Adrenal gland (tissue), 12 donors: ENCODE data around the gene RPS28. TPM values are rescaled to one million over a fixed set of nuclear protein-coding genes. Genes with fewer than 3 reads are reported as not detected.

Source experiments
- DNase-seq, 7 donors: peaks; one replicate each; pipeline ENCODE4 v3.0.0-alpha.2; 2019 to 2020
- H3K27ac ChIP-seq, 5 donors: fragments of 200-600 bp; sonication (generic) in 4 of 5; 1 replicate in 3 of 5; 2 replicates in 2 of 5; pipeline versions ENCODE4 v1.5.1 to v1.8.0; 2016 to 2020; ENCODE audit warnings: mild to moderate bottlenecking in 1 of 5
- H3K27me3 ChIP-seq: fragments of 200-600 bp; 2 replicates; pipeline ENCODE4 v1.8.0; 2021
- H3K36me3 ChIP-seq, 2 donors: fragments of 200-600 bp; replicated peaks in 1 of 2; 1 replicate in 1 of 2; 2 replicates in 1 of 2; pipeline versions ENCODE4 v1.5.1 to v1.8.0; 2018 to 2022
- H3K4me1 ChIP-seq, 2 donors: fragments of 200-600 bp; replicated peaks in 1 of 2; 1 replicate in 1 of 2; 2 replicates in 1 of 2; pipeline versions ENCODE4 v1.5.1 to v1.8.0; 2018 to 2021
- H3K4me3 ChIP-seq, 4 donors: fragments of 200-600 bp; sonication (generic) in 3 of 4; one replicate each; pipeline ENCODE4 v1.5.1; 2016 to 2018
- H3K9me3 ChIP-seq, 3 donors: fragments of 200-600 bp; sonication (generic) in 1 of 3; replicated peaks in 1 of 3; 1 replicate in 2 of 3; 2 replicates in 1 of 3; pipeline versions ENCODE4 v1.5.1 to v1.8.0; 2016 to 2021
- POLR2A ChIP-seq, 2 donors: fragments of 450-650 bp; IDR thresholded peaks; one replicate each; pipeline ENCODE4 v1.6.1; 2017; ENCODE audit warnings: antibody characterized with exemption in 2 of 2, mild to moderate bottlenecking in 2 of 2, moderate library complexity in 1 of 2
- WGBS, 4 donors: extraction: QIAGEN DNeasy Blood & Tissue Kit in 2 of 4; methylation state at CpG; one replicate each; pipeline versions ENCODE4 v1.1.5 to v1.1.7; 2013 to 2017; 5-methylcytosine and 5-hydroxymethylcytosine counted together
- intact Hi-C, 2 donors: fragments of 100-400 bp; cut with DNase I; formaldehyde crosslinking; loops; one replicate each; pipeline versions ENCODE4 v1.14.1 to v1.15.0; 2022 to 2023
- polyA plus RNA-seq, 3 donors: library from polyadenylated mRNA; stranded (reverse); fragments of 200-250 nt in 2 of 3; fragments of 350-450 nt in 1 of 3; fragmentation: Illumina TruSeq in 1 of 3; extraction: RNeasy Lipid Tissue Mini Kit (QIAGEN cat#74804) in 1 of 3; gene quantifications; one replicate each; pipeline ENCODE4 v1.2.3, GENCODE V29; 2013 to 2014
- total RNA-seq, 9 donors: library from RNA; depleted of rRNA in 4 of 9; stranded (reverse); fragments of >200 nt in 4 of 9; fragments of 120-200 nt in 1 of 9; fragmentation: NEBNext Ultra II Directional in 1 of 9; extraction: Animal tissue kit (Norgen Biotek cat#: 25700) in 1 of 9; gene quantifications; one replicate each; pipeline versions ENCODE4 v1.1.0 to v1.2.4, GENCODE V29; 2013 to 2023
- TF ChIP-seq, protein P1 (sequence below), 6 experiments: fragments of 450-650 bp in 4 of 6; fragments of 200-600 bp in 2 of 6; sonication (generic) in 1 of 6; IDR thresholded peaks; 1 replicate in 5 of 6; 2 replicates in 1 of 6; pipeline versions ENCODE4 v1.5.1 to v1.8.0; 2016 to 2021; ENCODE audit warnings: antibody characterized with exemption in 6 of 6, mild to moderate bottlenecking in 2 of 6, moderate library complexity in 1 of 6
- donor health status: healthy with polysubstance abuse.
- donor health status: Bipolar disorder and iron deficiency.
- donor health status: DM: yes; HTN: yes; CAD: no.
- donor health status: DM: no; HTN: no; CAD: no.
- donor health status: DM: no; HTN: no; CAD: no.
- donor health status: DM: yes; HTN: yes; CAD: no.

The RPS28 gene
- total and polyA plus RNA-seq, 12 donors = 155 to 1,896 (median 614) TPM

GRCh38 chr19:8366961-8367326 lies 45.6 kb downstream of the RPS28 start:
- Histone ChIP-seq H3K36me3 (no peaks in the 10 kb centered on the region), H3K9me3 (no peaks in the 10 kb centered on the region), H3K27me3 (no peaks in the 10 kb centered on the region), H3K4me1 (peaks cover 36 to 45% of the 10 kb centered on the region in 2 donors), H3K4me3 (peak overlapping the region in 1 of 4 donors; percentile 12), H3K27ac (peak overlapping the region in 3 of 5 donors; percentile 74 to 88 (median 76))
- intact Hi-C loops = no loop called here
- DNase-seq = peak in 2 of 7 donors; percentile 53 to 67
- 59 to 77% (median 69%) methylated on average over 4 to 13 of the region's 13 CpGs for WGBS, 4 donors
- TF ChIP-seq, protein P1, sequence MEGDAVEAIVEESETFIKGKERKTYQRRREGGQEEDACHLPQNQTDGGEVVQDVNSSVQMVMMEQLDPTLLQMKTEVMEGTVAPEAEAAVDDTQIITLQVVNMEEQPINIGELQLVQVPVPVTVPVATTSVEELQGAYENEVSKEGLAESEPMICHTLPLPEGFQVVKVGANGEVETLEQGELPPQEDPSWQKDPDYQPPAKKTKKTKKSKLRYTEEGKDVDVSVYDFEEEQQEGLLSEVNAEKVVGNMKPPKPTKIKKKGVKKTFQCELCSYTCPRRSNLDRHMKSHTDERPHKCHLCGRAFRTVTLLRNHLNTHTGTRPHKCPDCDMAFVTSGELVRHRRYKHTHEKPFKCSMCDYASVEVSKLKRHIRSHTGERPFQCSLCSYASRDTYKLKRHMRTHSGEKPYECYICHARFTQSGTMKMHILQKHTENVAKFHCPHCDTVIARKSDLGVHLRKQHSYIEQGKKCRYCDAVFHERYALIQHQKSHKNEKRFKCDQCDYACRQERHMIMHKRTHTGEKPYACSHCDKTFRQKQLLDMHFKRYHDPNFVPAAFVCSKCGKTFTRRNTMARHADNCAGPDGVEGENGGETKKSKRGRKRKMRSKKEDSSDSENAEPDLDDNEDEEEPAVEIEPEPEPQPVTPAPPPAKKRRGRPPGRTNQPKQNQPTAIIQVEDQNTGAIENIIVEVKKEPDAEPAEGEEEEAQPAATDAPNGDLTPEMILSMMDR (IDR thresholded peaks at IDR 0.05) = no peak
- TF ChIP-seq POLR2A (IDR thresholded peaks at IDR 0.05) = no peak

DNA sequence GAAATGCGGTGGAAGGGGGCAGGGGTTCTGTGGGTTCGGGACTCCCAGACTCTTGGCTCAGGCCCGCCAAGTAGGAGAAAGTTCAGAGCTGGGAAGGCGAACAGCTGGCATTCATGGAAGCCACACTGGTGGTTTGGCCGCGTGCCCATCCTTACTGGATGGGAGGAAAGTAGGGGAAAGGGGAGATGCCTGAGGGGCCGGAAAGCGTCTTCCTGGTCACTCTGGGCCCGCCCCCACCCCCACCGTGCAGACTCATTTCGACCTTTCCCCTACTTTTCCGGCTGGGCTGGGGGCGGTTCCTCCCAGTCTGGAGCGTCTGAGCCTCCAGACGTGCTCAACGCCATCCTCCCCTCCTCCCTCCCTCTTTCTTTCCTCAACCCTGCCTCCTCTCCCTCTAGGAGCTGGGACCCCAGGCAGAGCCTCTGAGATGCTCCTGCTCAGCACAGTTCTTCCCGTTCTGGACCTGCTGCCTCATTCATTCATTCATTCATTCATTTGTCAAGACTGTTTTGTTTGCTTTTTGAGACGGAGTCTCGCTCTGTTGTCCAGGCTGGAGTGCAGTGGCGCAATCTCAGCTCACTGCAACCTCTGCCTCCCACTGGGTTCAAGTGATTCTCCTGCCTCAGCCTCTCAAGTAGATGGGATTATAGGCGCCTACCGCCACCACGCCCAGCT lies 46.2 kb downstream of the RPS28 start:
- peaks cover 0 to 2% of the 10 kb centered on the region in 2 donors for H3K36me3 ChIP-seq
- no peaks in the 10 kb centered on the region for H3K9me3 ChIP-seq
- 20 to 48% (median 23%) methylated on average over 10 to 23 of the region's 23 CpGs for WGBS, 4 donors
- TF ChIP-seq, protein P1 (IDR thresholded peaks at IDR 0.05) = no peak
- TF ChIP-seq POLR2A (IDR thresholded peaks at IDR 0.05) = peak in 1 of 2 donors; percentile 10
- peaks cover 31 to 42% of the 10 kb centered on the region in 2 donors for H3K4me1 ChIP-seq
- peak overlapping the region in 1 of 4 donors; percentile 12 for H3K4me3 ChIP-seq
- intact Hi-C loops = no loop called here
- no peaks in the 10 kb centered on the region for H3K27me3 ChIP-seq
- peak; percentile 75 to 93 (median 89) for DNase-seq
- peak overlapping the region in 3 of 5 donors; percentile 74 to 88 (median 76) for H3K27ac ChIP-seq

- H3K36me3 ChIP-seq = peaks cover 0 to 14% of the 10 kb centered on the region in 2 donors
Measured at GRCh38 chr19:8370176-8371010, 49.1 kb downstream of the RPS28 start.

More at GRCh38 chr19:8370176-8371010, 49.1 kb downstream of the RPS28 start:
- H3K4me1 ChIP-seq = peaks cover 19 to 20% of the 10 kb centered on the region in 2 donors
- DNase-seq = no peak
- 84 to 89% (median 86%) methylated on average over 18 to 19 of the region's 19 CpGs for WGBS, 4 donors
- peak overlapping the region in 1 of 5 donors; percentile 38 for H3K27ac ChIP-seq
- intact Hi-C loops = no loop called here
- no peaks in the 10 kb centered on the region for H3K27me3 ChIP-seq
- H3K9me3 ChIP-seq = no peaks in the 10 kb centered on the region
- TF ChIP-seq, protein P1 (IDR thresholded peaks at IDR 0.05) = no peak
- TF ChIP-seq POLR2A (IDR thresholded peaks at IDR 0.05) = no peak
- H3K4me3 ChIP-seq = no peak overlapping the region
